HEK293 (cell line): ENCODE data around the gene SIL1.
A peak's percentile ranks its signal among the peaks of the same experiment; 100 is the strongest.
"Not testable (repeated sequence)": the region's sequence is repeated elsewhere in the genome, so short reads cannot be mapped to it uniquely, and the experiment has no call there.

Experiments
- CTCF ChIA-PET: fragments of 350-600 bp; formaldehyde crosslinking; extraction: SDS; loops from one replicate; lab custom pipeline; 2021; ENCODE audit warnings: antibody characterized with exemption; lab: Yijun Ruan, JAX
- POLR2A ChIA-PET: fragments of 300-600 bp; formaldehyde crosslinking; extraction: SDS; loops from one replicate; lab custom pipeline; 2020; ENCODE audit warnings: antibody characterized with exemption, inconsistent platforms; lab: Yijun Ruan, JAX
- H3K27ac ChIP-seq: fragments of 200-500 bp; sonication (Bioruptor generic); 2 replicates; pipeline ENCODE4 v1.5.1; 2014; ENCODE audit warnings: low read depth, low read length, control low read depth, inconsistent platforms; ENCODE audit errors: extremely low read depth
- H3K36me3 ChIP-seq, 2 experiments: fragments of 200-500 bp in 1 of 2; sonication (Bioruptor generic) in 1 of 2; 1 replicate in 1 of 2; 2 replicates in 1 of 2; pipeline ENCODE4 v1.5.1; 2014 to 2017; ENCODE audit warnings: inconsistent platforms in 2 of 2, low read length in 2 of 2; ENCODE audit not compliant: control insufficient read depth in 2 of 2, insufficient read depth in 1 of 2
- H3K4me1 ChIP-seq: fragments of 200-500 bp; sonication (Bioruptor generic); 2 replicates; pipeline ENCODE4 v1.5.1; 2014; ENCODE audit warnings: mild to moderate bottlenecking, low read length, inconsistent platforms; ENCODE audit not compliant: control insufficient read depth, insufficient read depth
- H3K4me3 ChIP-seq: 2 replicates; pipeline ENCODE4 v1.5.1; 2011; ENCODE audit warnings: low read depth, mild to moderate bottlenecking, control low read depth, low read length, moderate library complexity
- H3K9me3 ChIP-seq: fragments of 200-500 bp; sonication (Bioruptor generic); 2 replicates; pipeline ENCODE4 v1.5.1; 2014; ENCODE audit warnings: low read depth, low read length, inconsistent platforms; ENCODE audit not compliant: control insufficient read depth, insufficient read depth
- BCL11B ChIP-seq: fragments of 450-650 bp; formaldehyde crosslinking; IDR thresholded peaks from 2 replicates; pipeline ENCODE4 v1.5.1; 2016; ENCODE audit warnings: low read depth, missing biosample characterization, missing genetic modification characterization
- SP3 ChIP-seq: fragments of 450-650 bp; formaldehyde crosslinking; IDR thresholded peaks from 2 replicates; pipeline ENCODE4 v1.5.1; 2016; ENCODE audit warnings: missing biosample characterization, missing genetic modification characterization
- WT1 ChIP-seq: fragments of 450-650 bp; formaldehyde crosslinking; IDR thresholded peaks from 2 replicates; pipeline ENCODE4 v1.5.1; 2016; ENCODE audit warnings: missing biosample characterization, missing genetic modification characterization
- ZBTB8A ChIP-seq: fragments of 450-650 bp; formaldehyde crosslinking; IDR thresholded peaks from 2 replicates; pipeline ENCODE4 v1.5.1; 2016; ENCODE audit warnings: missing biosample characterization, missing genetic modification characterization
- ZFP69B ChIP-seq: fragments of 450-650 bp; formaldehyde crosslinking; IDR thresholded peaks from 2 replicates; pipeline ENCODE4 v1.5.1; 2016; ENCODE audit warnings: missing biosample characterization, missing genetic modification characterization
- ZNF138 ChIP-seq: fragments of 450-650 bp; formaldehyde crosslinking; IDR thresholded peaks from 2 replicates; pipeline ENCODE4 v1.5.1; 2016; ENCODE audit warnings: missing biosample characterization, missing genetic modification characterization, borderline replicate concordance
- ZNF302 ChIP-seq: fragments of 450-650 bp; formaldehyde crosslinking; IDR thresholded peaks from 2 replicates; pipeline ENCODE4 v1.5.1; 2016; ENCODE audit warnings: missing biosample characterization, missing genetic modification characterization, low read depth
- ZNF350 ChIP-seq: fragments of 450-650 bp; formaldehyde crosslinking; IDR thresholded peaks from 2 replicates; pipeline ENCODE4 v1.5.0; 2017; ENCODE audit warnings: missing biosample characterization, mild to moderate bottlenecking, missing genetic modification characterization
- ZNF433 ChIP-seq: fragments of 450-650 bp; formaldehyde crosslinking; IDR thresholded peaks from 2 replicates; pipeline ENCODE4 v1.5.1; 2016; ENCODE audit warnings: missing biosample characterization, missing genetic modification characterization, low read depth
- ZNF48 ChIP-seq: fragments of 450-650 bp; formaldehyde crosslinking; IDR thresholded peaks from 2 replicates; pipeline ENCODE4 v1.5.1; 2016; ENCODE audit warnings: missing biosample characterization, missing genetic modification characterization
- ZNF585B ChIP-seq: fragments of 450-650 bp; formaldehyde crosslinking; IDR thresholded peaks from 2 replicates; pipeline ENCODE4 v1.5.1; 2016; ENCODE audit warnings: missing biosample characterization, missing genetic modification characterization
- ZNF623 ChIP-seq: fragments of 450-650 bp; formaldehyde crosslinking; IDR thresholded peaks from 2 replicates; pipeline ENCODE4 v1.5.1; 2016; ENCODE audit warnings: missing biosample characterization, missing genetic modification characterization
- ZNF624 ChIP-seq: fragments of 450-650 bp; formaldehyde crosslinking; IDR thresholded peaks from 2 replicates; pipeline ENCODE4 v1.5.1; 2017; ENCODE audit warnings: missing biosample characterization, missing genetic modification characterization
- ZNF654 ChIP-seq: fragments of 450-650 bp; formaldehyde crosslinking; IDR thresholded peaks from 2 replicates; pipeline ENCODE4 v1.5.1; 2016; ENCODE audit warnings: low read depth, missing biosample characterization, missing genetic modification characterization
- ZNF664 ChIP-seq: fragments of 450-650 bp; formaldehyde crosslinking; IDR thresholded peaks from 2 replicates; pipeline ENCODE4 v1.5.1; 2016; ENCODE audit warnings: missing biosample characterization, missing genetic modification characterization
- ZSCAN16 ChIP-seq: fragments of 450-650 bp; formaldehyde crosslinking; IDR thresholded peaks from 2 replicates; pipeline ENCODE4 v1.5.1; 2016; ENCODE audit warnings: missing biosample characterization, missing genetic modification characterization
- TF ChIP-seq, protein P1 (sequence below): fragments of 450-650 bp; formaldehyde crosslinking; conservative IDR thresholded peaks from 2 replicates; pipeline ENCODE4 v1.5.1; 2016; ENCODE audit warnings: low read depth, missing biosample characterization, missing genetic modification characterization
- TF ChIP-seq, protein P2 (sequence below): fragments of 450-650 bp; formaldehyde crosslinking; IDR thresholded peaks from 2 replicates; pipeline ENCODE4 v1.5.1; 2016; ENCODE audit warnings: missing biosample characterization, missing genetic modification characterization
- TF ChIP-seq, protein P3 (sequence below): fragments of 450-650 bp; formaldehyde crosslinking; IDR thresholded peaks from 2 replicates; pipeline ENCODE4 v1.5.1; 2016; ENCODE audit warnings: missing biosample characterization, missing genetic modification characterization, low read depth
- TF ChIP-seq, protein P4 (sequence below): fragments of 450-650 bp; formaldehyde crosslinking; IDR thresholded peaks from 2 replicates; pipeline ENCODE4 v1.5.1; 2016; ENCODE audit warnings: missing biosample characterization, missing genetic modification characterization

SIL1 gene

DNA sequence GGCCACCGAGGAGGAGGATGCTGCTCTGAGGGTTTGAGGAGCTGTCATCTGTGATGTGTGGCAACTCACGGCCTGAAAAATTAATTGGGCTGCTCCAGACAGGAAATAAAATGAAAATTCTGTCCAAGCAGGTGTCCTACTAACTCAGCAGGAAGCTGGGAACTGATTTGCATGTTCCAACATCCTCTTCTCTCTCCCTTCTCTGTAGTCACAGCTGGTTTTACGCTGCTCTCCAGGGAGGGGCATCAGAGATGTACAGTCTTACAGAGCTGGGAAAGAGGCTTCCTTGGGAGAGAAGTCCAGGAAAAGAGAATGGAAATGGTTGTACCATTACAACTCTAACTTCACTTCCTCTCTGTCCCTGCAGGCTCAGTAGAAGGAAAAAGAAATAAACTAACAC lies 24.2 kb upstream of the SIL1 start:
- ChIA-PET CTCF (interaction anchor here (0.5 to 0.6 kb wide), 2 partner anchors 56 to 716 kb away, joined by 3 to 6 read pairs; no protein-coding TSS in a partner anchor), POLR2A (interaction anchor here (1.6 kb wide), 1 partner anchor 24 kb away, joined by 6 read pairs; the partner anchor contains the start of gene SIL1)

DNA sequence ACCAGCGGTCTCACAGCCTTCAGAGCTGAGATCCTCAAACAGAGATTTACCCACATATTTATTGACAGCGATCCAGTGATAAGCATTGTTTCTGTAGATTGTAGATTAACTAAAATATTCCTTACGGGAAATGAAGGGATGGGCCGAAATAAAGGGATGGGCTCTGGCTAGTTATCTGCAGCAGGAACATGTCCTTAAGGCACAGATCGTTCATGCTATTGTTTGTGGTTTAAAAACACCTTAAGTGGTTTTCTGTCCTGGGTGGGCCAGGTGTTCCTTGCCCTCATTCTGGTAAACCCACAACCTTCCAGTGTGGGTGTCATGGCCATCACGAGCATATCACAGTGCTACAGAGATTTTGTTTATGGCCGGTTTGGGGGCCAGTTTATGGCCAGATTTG lies 19.9 kb upstream of the SIL1 start:
- POLR2A ChIA-PET, H3K36me3 ChIP-seq, H3K9me3 ChIP-seq, H3K4me1 ChIP-seq, H3K27ac ChIP-seq, CTCF ChIA-PET, H3K4me3 ChIP-seq: not testable (repeated sequence)

More for the DNA sequence above, 24.2 kb upstream of the SIL1 start:
- no peaks in the 10 kb centered on the region; a peak in 1 of 3 replicates for H3K36me3 ChIP-seq
- no peaks in the 10 kb centered on the region for H3K9me3 ChIP-seq
- H3K4me3 ChIP-seq, result no peak overlapping the region
- TF ChIP-seq SP3 (tag by site-specific recombination), result no peak
- no peak for TF ChIP-seq ZNF654
- TF ChIP-seq, protein P1, sequence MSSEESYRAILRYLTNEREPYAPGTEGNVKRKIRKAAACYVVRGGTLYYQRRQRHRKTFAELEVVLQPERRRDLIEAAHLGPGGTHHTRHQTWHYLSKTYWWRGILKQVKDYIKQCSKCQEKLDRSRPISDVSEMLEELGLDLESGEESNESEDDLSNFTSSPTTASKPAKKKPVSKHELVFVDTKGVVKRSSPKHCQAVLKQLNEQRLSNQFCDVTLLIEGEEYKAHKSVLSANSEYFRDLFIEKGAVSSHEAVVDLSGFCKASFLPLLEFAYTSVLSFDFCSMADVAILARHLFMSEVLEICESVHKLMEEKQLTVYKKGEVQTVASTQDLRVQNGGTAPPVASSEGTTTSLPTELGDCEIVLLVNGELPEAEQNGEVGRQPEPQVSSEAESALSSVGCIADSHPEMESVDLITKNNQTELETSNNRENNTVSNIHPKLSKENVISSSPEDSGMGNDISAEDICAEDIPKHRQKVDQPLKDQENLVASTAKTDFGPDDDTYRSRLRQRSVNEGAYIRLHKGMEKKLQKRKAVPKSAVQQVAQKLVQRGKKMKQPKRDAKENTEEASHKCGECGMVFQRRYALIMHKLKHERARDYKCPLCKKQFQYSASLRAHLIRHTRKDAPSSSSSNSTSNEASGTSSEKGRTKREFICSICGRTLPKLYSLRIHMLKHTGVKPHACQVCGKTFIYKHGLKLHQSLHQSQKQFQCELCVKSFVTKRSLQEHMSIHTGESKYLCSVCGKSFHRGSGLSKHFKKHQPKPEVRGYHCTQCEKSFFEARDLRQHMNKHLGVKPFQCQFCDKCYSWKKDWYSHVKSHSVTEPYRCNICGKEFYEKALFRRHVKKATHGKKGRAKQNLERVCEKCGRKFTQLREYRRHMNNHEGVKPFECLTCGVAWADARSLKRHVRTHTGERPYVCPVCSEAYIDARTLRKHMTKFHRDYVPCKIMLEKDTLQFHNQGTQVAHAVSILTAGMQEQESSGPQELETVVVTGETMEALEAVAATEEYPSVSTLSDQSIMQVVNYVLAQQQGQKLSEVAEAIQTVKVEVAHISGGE, result no peak
- no peak for TF ChIP-seq ZNF623
- no peak for TF ChIP-seq ZNF624 (tag by site-specific recombination)
- TF ChIP-seq ZNF302, result no peak
- TF ChIP-seq ZNF350 (tag by site-specific recombination), result no peak
- TF ChIP-seq ZFP69B (tag by site-specific recombination), result no peak
- TF ChIP-seq, protein P2, sequence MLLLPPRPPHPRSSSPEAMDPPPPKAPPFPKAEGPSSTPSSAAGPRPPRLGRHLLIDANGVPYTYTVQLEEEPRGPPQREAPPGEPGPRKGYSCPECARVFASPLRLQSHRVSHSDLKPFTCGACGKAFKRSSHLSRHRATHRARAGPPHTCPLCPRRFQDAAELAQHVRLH (tag by site-specific recombination), result no peak
- TF ChIP-seq, protein P3, sequence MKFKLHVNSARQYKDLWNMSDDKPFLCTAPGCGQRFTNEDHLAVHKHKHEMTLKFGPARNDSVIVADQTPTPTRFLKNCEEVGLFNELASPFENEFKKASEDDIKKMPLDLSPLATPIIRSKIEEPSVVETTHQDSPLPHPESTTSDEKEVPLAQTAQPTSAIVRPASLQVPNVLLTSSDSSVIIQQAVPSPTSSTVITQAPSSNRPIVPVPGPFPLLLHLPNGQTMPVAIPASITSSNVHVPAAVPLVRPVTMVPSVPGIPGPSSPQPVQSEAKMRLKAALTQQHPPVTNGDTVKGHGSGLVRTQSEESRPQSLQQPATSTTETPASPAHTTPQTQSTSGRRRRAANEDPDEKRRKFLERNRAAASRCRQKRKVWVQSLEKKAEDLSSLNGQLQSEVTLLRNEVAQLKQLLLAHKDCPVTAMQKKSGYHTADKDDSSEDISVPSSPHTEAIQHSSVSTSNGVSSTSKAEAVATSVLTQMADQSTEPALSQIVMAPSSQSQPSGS (tag by site-specific recombination), result no peak
- TF ChIP-seq, protein P4, sequence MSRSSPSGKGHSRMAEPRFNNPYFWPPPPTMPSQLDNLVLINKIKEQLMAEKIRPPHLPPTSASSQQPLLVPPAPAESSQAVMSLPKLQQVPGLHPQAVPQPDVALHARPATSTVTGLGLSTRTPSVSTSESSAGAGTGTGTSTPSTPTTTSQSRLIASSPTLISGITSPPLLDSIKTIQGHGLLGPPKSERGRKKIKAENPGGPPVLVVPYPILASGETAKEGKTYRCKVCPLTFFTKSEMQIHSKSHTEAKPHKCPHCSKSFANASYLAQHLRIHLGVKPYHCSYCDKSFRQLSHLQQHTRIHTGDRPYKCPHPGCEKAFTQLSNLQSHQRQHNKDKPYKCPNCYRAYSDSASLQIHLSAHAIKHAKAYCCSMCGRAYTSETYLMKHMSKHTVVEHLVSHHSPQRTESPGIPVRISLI, result no peak
- no peak for TF ChIP-seq BCL11B
- no peaks in the 10 kb centered on the region; the same call in 1 of the 2 replicates for H3K4me1 ChIP-seq
- H3K27ac ChIP-seq, result no peak overlapping the region

DNA sequence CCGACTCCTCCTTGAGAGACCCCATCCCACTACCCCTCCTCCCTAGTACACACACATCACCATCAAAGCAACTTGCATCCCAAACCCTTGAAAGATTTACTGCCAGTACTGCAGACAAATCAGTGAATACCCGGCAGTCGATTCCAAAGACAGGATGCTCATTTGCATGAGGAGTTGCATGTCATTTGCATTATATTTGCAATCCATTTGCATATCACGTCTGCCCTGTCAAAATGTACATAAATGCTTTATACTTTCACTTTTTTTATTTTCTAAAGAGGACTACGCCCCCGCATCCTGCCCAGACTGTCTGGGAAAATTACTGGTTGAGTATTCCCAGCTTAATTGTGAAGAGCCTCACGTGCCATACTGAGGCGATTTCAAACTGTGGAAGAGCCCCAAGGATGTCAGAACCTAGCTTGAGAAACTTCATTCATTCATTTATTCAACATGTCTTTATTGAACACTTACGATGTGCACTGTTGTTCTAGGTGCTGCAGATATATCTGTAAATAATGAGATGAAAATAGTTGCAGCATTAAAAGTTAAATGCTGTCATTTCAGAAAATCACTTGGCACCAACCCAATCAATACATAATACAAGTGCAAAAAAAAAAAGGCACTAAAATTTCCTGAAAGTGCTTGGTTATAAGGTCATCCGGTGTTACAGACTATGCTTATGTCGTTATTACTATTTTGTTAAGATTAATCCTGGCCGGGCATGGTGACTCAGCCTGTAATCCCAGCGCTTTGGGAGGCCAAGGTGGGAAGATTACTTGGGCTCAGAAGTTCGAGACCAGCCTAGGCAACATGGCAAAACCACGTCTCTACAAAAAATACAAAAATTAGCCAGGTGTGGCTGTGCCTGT lies 17.2 kb upstream of the SIL1 start:
- Histone ChIP-seq H3K36me3 (no peaks in the 10 kb centered on the region), H3K4me3 (no peak overlapping the region), H3K9me3 (no peaks in the 10 kb centered on the region), H3K27ac (no peak overlapping the region), H3K4me1 (peaks cover 8% of the 10 kb centered on the region)
- CTCF ChIA-PET, result interaction anchor here (0.7 kb wide), 1 partner anchor 157 kb away, joined by 3 read pairs; no protein-coding TSS in a partner anchor
- POLR2A ChIA-PET, result no interaction called here
- TF ChIP-seq ZNF585B, result no peak
- TF ChIP-seq WT1, result no peak
- TF ChIP-seq ZNF433 (tag by site-specific recombination), result no peak
- TF ChIP-seq ZBTB8A (tag by site-specific recombination), result 0 out of 2 replicates have a peak, but pooled peaks have one; percentile 12
- no peak for TF ChIP-seq ZNF48
- 0 out of 2 replicates have a peak, but pooled peaks have one; percentile 11 for TF ChIP-seq ZSCAN16 (tag by site-specific recombination)
- peak; percentile 46; the same call in 1 of the 2 replicates for TF ChIP-seq ZNF664 (tag by site-specific recombination)
- TF ChIP-seq, protein P4, result no peak
- no peak for TF ChIP-seq ZNF138 (tag by site-specific recombination)
